Uterus (tissue), 2 donors: Measurements from ENCODE around the gene NOP16.

Experiments used
- CTCF ChIP-seq, 4 experiments: fragments of 200-600 bp in 2 of 4; fragments of 450-650 bp in 2 of 4; sonication (generic) in 2 of 4; IDR thresholded peaks; one replicate each; pipeline ENCODE4 v1.5.1; 2016 to 2019; ENCODE audit warnings: antibody characterized with exemption in 4 of 4, mild to moderate bottlenecking in 2 of 4, moderate library complexity in 1 of 4
- POLR2A ChIP-seq, 2 donors: fragments of 450-650 bp; IDR thresholded peaks; one replicate each; pipeline ENCODE4 v1.6.1; 2016; ENCODE audit warnings: antibody characterized with exemption in 2 of 2, mild to moderate bottlenecking in 1 of 2, moderate library complexity in 1 of 2

DNA sequence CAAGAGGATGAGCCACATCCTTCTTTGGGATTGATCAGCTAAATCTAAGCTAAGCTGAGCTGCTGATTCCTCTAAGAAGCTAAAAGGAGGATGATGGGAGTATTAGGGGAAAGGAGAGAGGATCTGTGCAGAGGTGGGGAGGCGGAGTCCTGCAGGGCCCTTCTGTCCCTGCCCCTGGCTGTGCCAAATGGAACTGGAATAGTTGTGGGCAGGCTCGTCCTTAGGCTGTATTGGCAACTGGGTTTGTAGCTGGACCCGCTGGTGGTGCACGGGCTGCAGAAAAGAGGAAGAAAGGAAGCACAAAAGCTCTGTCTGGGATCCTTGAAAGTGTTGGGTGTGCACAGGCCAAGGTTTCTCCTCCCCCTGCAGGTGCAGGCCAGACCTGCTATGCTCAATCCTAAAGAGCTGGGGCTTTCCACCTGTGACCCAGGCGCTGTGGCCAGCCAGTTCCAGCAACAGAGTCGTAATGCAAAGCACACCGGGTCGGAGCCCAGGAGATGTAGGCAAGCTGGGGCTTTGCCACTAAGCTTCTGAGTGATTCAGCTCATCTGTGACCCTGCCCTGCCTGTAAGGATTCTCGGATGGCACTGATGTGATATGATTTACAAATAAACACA is 18.1 kb upstream of the NOP16 start:
- TF ChIP-seq CTCF (IDR thresholded peaks at IDR 0.05) (no peak), POLR2A (IDR thresholded peaks at IDR 0.05) (no peak)
